Measurements from ENCODE around the gene NOP16.
"Not testable (repeated sequence)": the region's sequence is repeated elsewhere in the genome, so short reads cannot be mapped to it uniquely, and the experiment has no call there.

Gene NOP16

DNA sequence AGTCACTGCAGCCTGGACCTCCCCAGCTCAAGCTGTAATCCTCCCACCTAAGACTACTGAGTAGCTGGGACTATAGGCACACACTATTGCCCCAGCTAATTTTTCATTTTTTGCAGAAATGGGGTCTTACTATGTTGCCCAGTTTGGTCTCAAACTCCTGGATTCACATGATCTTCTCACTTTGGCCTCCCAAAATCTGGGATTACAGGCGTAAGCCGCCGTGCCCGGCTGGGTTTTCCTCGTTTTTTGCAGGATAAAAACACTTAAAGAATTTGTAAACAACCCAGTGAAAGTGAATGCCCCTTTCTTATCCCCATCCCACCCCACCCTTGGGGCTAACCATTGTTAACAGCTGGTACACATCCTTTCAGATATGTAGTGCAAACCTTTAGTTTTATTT, 20.2 kb upstream of the NOP16 start:
- no peak for DNase-seq

DNA sequence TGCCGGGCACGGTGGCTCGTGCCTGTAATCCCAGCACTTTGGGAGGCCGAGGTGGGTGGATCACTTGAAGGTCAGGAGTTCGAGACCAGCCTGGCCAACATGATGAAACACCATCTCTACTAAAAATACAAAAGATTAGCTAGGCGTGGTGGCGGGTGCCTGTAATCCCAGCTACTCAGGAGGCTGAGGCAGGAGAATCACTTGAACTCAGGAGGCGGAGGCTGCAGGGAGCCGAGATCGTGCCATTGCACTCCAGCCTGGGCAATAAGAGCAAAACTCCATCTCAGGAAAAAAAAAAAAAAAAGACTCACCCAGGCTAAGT, 19.8 kb upstream of the NOP16 start:
- DNase-seq, result not testable (repeated sequence)

DNA sequence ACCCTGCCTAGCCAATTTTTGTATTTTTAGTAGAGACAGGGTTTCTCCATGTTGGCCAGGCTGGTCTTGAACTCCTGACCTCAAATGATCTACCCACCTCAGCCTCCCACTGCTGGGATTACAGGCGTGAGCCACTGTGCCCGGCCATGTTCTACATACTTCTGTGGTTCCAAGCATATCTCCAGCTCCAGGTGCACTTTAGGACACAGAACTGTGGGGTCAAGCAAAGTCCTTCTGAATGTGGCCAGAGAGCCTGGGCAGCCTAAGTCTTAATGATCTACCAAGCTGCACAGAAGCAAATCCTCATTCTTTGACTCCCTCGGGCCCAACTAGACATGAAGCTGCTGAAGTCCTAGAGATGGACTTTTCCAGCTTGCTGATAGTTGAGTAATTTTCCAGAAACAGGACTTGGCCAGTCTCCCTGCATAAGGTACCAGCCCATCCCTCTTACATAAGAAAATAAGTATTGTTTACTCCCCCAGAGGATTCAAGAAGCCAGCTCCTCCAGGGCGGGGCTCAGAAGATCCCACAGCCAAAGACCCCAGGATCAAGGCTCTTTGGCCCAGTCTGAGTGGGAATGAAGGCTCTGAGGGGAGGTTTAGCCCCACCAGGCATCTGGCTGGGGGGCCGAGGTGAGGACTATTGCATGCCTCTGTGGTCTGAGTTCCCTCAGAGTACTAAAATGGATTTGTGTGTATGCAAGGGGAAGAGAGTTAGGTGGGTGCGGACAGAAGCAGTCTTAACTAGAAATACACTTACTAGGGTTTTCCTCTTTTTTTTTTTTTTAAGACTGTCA, 19.3 kb upstream of the NOP16 start:
- no peak for DNase-seq

DNA sequence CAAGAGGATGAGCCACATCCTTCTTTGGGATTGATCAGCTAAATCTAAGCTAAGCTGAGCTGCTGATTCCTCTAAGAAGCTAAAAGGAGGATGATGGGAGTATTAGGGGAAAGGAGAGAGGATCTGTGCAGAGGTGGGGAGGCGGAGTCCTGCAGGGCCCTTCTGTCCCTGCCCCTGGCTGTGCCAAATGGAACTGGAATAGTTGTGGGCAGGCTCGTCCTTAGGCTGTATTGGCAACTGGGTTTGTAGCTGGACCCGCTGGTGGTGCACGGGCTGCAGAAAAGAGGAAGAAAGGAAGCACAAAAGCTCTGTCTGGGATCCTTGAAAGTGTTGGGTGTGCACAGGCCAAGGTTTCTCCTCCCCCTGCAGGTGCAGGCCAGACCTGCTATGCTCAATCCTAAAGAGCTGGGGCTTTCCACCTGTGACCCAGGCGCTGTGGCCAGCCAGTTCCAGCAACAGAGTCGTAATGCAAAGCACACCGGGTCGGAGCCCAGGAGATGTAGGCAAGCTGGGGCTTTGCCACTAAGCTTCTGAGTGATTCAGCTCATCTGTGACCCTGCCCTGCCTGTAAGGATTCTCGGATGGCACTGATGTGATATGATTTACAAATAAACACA, 18.1 kb upstream of the NOP16 start:
- no peak for DNase-seq

DNA sequence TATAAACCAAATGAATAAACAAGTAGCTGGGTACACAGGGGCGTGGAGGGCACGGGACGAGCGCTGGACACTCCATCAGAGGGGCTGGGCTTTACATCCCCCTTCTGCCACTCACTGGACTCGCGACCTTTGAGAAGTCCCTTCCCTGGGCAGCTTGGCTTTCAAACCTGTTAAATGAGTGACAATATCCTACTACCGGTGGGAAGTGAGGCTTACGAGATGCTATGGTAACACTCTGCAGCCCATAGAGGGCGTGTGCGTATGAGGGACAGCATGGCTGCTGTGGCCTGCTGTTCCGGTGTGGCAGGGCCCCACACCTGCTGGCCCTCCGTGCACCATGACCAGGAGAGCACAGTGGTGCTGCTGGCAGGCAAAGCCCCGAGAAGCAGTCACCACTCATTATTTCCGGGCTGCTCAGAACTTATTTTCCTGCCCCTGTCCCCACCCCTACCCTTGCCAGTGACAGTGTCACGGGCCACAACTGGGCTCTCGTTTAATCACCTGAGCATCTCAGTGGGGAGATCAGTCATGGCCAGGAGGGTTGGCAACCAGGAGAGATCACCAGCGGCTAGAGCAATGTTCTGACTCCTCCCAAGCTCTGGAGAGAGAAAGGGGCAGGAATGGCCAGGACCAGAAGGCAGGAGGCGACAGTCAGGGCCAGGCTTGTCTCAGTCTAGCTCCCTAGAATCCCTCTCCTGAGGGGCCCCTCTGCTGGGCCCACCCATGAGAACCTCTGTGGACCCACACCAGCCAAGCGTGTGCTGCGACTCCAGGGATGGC, 17.4 kb upstream of the NOP16 start:
- DNase-seq, result no peak

DNA sequence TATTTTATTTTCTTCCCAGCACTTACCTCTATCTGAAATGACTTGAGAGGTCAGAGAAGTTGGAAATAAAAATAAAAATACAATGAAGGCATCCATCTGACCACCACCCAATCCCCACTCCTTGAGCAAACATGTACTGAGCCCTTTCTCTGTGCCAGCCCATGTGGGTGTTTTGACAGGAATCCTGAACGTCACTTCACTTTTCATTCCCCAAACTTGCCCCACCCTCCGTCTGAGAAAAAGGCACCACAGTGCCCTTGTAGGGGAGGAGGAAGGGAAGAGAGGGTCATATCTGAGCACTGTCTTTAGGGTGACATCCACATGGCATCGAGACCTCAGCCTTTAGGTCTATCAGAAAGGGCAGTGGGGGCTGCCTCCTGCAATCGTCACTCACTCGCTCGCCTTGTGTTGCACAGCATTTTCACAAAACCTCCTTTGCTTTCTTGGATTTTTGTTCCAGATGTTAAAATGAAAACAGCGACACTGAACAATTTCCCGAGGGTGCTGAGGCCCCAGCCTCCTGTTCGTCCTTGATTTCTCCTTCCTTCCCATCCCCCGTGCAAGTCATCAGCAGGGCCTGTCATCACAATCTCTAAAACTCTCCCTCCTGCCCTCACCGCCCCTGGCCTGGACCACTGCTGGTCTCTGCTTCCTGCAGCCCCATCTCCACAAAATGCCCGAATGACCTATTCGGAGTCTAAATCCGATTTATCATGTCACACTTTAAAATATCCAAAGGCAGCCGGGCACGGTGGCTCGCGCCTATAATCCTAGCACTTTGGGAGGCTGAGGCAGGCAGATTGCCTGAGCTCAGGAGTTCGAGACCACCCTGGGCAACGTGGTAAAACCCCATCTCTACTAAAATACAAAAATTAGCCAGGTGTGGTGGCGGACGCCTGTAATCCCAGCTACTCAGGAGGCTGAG, 13.1 kb upstream of the NOP16 start:
- DNase-seq, result no peak

DNA sequence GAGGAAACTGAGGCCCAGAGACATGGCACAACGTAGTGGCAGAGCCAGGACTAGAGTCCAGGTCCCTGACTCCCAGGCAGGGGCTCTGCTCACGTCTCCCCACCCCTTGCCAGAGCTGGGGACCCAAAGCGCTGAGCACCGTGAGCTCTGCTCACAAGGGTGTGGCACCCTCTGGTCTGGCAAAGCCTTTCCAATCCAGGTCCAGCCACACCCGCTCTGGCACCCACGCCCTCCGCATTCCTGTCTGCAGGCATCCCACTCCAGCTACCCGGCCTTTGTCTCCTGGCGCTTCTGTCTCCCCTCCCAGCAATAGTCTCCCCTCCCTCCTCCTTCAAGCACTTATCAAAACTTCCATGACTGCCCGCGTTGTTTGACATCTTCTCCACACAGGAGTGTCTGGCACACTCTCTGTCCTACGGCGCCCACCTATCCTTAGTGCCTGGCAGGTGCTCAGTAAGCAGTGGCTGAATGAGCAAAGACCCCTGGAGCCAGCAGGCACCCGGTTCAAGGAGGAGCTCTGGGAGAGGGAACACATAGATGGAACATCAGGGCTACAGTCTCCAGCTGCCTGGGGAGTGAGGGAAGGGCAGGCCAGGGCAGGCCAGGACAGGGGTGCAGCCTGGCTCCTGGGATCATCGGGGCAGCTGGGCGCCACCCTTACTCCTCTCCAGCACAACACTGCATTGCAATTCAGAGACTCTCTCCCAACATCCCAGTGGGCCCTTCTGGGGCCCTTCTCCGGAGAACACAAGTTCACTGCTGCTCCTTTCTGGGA, 12.2 kb upstream of the NOP16 start:
- DNase-seq, result no peak

DNA sequence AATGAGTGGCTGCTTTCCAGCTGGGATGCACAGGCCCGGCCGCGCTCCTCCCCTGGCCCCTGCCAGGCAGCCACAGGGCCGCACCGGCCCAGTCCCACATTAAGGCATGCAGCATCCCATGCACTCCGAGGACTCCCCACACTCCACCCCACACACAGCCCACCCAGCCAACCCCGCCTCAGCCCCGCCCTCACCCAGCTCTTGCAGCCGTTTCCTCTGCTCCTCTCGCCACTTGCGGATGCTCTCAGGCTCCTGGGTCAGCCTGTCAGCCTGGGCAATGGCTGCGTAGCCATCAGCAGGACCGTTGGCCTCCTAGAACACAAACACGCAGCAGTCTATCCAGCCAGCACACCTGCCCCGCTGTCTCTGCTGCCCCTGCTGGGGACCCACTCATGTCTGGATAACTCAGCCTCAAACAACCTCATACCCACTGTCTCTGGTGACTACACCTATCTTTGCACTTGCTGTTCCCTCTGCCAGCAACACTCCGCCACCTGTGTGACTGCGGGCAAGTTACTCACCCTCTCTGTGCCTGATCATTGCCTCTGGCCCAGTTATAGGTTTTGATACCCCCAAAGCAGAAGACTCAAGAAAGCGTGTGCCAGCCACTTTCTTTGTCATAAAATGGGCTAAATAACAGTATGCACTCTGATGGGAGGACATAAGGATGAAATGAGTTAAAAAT, 9.5 kb upstream of the NOP16 start:
- DNase-seq, result no peak

DNA sequence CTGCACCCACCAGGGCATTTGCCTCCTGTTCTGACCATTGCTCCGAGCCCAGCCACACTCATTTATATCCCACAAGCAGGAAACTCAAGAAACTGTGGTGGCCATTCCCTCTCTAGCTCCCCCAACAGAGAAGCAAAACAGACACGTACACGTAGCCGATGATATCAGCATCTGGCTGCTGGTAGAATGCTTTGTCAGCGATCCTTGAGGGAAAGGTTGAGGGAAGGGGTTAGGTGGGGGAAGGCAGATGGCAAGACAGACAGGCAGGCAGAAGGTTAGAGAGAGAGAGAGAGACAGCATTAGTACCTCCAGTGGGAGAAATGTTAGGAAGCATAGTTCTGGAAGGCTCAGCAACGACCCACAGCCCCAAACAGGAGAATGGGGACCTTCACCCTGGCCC, 7.9 kb upstream of the NOP16 start:
- no peak for DNase-seq

DNA sequence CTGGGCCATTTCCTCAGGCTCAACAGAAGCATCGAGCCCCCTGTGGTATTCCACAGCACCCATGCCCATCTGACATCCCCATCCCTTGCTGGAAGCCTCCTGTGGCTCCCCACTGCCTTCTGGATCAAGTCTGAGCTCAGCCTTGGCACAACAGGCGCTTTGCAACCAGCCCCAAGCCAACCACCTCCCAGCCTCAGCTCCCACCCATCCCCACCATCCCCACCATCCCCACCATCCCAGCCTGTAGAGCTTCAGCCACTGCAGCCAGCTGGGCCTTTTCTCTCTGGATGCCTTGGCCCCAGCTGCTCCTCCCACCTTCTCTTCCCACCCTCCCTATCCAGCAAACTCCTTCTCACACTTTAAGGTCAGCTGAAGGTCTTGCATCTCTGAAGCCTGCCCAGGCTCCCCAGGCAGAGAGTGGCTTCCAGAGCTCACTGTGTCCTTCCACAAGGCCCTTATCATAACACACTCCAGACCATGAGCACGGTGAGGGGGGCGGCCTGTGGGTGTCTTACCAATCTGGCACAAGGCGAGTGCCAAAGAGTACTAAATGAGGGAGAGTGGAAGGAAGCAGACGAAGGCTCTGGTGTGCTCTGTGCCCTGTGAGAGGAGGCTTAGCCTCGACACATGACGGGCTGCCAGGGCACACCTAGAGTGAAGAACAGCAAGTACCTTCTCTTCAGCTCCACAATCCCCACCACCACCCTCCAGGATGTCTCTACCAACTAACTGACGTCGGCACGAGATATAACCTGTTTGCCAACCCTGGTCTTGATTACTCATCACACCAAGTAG, 6.7 kb upstream of the NOP16 start:
- DNase-seq, result no peak

DNA sequence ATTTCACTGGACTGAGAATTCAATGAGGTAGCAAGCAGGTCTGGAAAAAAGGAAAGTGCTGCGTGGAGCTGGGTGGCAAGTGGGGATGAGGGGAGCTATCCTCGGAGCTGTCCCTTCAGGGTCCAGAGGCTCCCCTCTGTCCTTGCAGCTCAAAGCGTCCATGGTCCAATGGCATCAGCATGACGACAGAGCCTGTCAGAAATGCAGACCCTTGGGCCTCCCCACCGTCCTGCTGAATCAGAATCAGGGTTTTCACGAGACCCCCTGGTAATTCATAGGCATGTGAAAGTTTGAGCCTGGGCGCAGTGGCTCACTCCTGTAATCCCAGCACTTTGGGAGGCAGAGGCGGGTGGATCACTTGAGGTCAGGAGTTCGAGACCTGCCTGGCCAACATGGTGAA, 5.7 kb upstream of the NOP16 start:
- DNase-seq, result no peak

DNA sequence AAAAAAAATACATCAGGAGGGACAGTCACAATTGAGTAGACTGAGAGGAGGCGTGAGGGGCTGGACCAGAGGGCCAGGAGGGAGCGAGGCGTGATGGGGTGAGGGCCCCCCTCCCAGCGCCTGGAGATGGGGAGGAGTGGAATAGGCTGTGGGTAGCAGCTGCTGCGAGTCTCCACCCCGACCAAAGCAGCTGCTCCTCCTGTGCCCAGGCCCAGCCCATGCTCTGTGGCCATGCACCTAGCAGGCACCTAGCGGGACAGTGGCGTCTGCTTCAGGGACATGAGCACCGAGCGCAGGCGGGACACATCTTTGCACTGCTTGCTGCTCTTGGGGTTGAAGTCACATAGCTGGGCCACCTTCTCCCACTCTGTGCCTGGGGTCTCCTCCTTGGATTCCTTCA, 4.1 kb upstream of the NOP16 start:
- DNase-seq, result no peak

DNA sequence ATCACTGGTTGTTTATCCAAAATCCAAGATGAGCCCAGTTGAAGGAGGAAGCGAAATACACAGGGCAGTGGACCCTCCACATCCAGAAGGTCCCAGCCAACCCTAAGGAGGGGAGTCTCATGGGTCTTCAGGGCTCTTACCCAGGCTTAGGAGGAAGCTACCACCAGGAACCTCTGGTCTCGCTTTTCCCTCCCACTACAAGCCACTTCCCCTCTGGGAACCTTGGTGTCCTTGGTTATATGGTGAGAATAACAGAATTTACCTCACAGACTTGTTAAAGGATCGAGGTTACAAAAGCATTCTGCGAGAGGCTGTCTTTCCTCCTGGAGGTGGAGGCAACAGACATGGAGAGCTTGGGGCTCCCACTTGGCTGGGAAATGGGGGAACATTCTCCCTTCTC, 3.6 kb upstream of the NOP16 start:
- DNase-seq, result no peak

DNA sequence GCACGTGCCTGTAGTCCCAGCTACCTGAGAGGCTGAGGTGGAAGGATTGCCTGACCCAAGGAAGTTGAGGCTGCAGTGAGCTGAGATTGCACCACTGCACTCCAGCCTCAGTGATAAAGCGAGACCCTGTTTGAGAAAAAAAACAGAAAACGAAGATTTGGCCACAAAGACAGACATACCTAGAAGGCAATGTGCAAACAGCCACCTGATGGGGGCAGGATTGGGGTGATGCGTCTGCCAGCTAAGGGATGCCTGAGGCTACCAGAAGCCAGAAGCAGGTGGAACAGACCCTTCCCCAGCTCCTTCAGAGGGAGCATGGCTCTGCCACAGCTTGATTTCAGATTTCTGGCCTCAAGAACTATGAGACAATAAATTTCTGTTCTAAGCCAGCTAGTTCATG, 3.1 kb upstream of the NOP16 start:
- no peak for DNase-seq

DNA sequence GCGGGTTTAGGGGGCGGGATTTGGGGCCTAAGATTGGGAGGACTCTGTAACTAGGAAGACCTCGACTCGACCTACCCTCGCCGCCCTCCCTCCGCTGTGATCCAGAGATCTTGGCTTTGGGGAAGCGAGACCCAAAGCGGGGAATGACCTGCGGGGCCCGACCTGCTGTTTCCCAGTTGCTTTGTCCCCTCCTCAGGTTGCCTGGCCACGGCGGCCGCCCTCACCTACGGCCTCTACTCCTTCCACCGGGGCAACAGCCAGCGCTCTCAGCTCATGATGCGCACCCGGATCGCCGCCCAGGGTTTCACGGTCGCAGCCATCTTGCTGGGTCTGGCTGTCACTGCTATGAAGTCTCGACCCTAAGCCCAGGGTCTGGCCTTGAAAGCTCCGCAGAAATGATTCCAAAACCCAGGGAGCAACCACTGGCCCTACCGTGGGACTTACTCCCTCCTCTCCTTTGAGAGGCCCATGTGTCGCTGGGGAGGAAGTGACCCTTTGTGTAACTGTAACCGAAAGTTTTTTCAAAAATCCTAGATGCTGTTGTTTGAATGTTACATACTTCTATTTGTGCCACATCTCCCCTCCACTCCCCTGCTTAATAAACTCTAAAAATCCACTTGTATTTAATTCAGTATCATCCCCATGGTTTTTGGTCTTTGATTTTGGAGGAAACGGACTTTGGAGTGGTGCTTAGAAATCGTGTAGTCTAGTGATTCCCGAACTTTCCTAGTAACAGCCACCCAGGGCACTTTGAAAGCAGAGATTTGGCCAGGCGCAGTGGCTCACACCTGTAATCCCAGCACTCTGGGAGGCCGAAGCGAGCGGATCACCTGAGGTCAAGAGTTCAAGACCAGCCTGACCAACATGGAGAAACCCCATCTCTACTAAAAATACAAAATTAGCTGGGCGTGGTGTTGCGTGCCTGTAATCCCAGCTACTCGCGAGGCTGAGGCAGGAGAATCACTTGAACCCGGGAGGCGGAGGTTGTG, 1.0 kb upstream of the NOP16 start:
- no peak for DNase-seq

DNA sequence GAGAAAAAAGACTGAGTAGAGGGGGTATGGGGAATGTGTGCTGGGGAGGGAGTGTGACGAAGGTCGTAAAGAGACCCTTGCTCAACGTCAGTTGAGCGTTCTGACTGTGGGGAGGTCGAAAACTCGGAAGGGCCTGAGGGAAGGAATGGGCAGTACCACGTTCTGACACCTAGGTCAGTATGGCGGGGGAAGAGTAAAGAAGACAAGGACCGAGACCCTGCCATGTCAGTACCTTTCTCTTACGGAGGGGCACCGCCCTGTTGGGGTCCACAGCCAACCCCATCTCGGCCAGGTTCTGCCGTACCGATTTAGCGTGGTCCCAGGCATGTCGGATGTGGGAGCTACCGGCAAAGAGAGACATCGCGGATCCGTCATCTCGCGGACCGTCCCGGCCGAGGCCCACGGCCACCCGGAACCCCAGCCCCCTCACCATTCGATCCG, 375 bp downstream of the NOP16 start:
- no peak for DNase-seq

DNA sequence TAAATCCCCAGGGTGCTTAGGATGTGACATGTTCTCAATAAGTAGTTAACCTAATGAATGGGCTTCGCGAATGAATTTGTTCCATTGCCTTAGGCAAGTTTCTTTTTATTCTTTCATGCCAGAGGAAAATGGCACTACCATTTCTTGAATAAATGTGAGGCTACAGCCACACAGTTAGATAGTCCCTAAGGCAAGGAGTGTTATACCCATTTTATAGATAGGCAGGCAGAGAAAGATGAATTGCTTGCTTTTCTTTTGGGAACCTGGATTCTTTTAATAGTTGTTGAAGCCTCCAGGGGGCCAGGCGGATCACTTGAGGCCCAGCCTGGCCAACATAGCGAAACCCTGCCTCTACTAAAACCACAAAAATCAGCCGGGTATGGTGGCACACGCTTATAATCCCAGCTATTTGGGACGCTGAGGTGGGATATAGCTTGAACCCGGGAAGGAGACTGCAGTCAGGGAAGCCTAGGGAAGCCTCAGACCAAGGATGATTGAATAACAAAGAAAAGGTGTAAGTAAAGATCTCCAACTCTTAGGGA, 943 bp downstream of the NOP16 start:
- no peak for DNase-seq

DNA sequence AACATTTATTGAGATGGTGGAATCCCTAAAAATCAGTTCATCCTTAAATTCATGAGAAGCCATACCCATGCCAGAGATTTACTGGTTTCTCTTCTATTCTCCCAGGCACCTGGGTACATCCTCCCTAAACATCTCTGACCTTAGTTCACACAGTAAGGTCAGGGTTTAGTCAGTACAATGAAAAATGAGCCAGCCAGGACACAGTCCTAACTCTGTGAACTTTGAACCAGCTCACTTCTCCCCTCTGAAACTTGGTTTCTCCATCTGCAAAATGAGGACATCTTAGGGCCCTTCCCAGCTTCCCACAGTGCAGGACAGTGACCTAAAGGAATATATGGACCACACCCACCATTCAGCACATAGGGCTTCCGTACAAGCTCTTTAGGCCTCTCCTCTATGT, 1.9 kb downstream of the NOP16 start:
- no peak for DNase-seq

DNA sequence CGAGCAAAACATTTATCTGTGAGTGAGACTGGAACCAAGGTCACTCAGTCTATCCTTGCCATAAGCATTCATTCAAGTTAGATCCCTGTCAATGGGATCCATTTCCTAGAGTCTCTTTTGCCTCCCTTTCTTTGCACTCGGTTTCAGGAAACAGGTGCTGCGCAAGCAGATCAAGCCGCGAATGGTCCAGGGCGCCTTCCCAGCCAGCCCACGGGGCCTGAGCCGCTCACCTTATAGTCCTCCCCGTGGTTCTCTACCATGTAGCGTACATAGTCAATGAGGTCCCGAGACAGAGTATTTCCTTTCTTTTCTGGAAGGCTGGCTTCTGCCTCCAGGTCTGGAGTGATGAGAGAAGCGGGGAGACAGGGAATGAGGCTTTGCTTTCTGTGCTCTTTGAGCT, 3.4 kb downstream of the NOP16 start:
- no peak for DNase-seq

All from NCI-H1105 (cell line).